K562 (cell line): ENCODE data around the gene TMEM131L. TPM values are rescaled to one million over a fixed set of nuclear protein-coding genes. Genes with fewer than 3 reads are reported as not detected.

ENCODE experiments used
- CEBPB ChIP-seq: fragments of 450-650 bp; IDR thresholded peaks from 2 replicates; pipeline ENCODE4 v1.6.1; 2016; ENCODE audit warnings: missing genetic modification characterization, missing compliant biosample characterization
- ETV1 ChIP-seq: fragments of 450-650 bp; conservative IDR thresholded peaks from 2 replicates; pipeline ENCODE4 v1.6.1; 2016; ENCODE audit warnings: missing genetic modification characterization, control low read depth, low read depth, missing compliant biosample characterization
- MECOM ChIP-seq: fragments of 250-450 bp; sonication (Bioruptor Pico); IDR thresholded peaks from 2 replicates; pipeline ENCODE4 v1.8.0; 2022; ENCODE audit warnings: inconsistent platforms
- polyA plus RNA-seq, 8 experiments: library from polyadenylated mRNA; depleted of rRNA in 4 of 8; stranded (reverse) in 5 of 8; unstranded in 3 of 8; fragments of >200 nt; fragmentation: Nextera tagmentation in 2 of 8; fragmentation: Illumina TruSeq in 1 of 8; extraction: Ambion mirVana in 2 of 8; extraction: Trizol in 1 of 8; gene quantifications; 2 replicates each; pipeline versions ENCODE4 v1.2.1 to v1.2.3, GENCODE V29; 2011 to 2014; ENCODE audit warnings: inconsistent platforms in 1 of 8, missing spikeins in 1 of 8
- total RNA-seq, 7 experiments: library from RNA; depleted of rRNA in 6 of 7; stranded (reverse); fragments of >200 nt in 6 of 7; fragmentation: Illumina TruSeq in 2 of 7; extraction: Trizol in 2 of 7; gene quantifications; 2 replicates each; pipeline versions ENCODE4 v1.2.1 to v1.2.3, GENCODE V29; 2011 to 2021; ENCODE audit warnings: low replicate concordance in 1 of 7
- TF ChIP-seq, protein P1 (sequence below): fragments of 450-650 bp; IDR thresholded peaks from 2 replicates; pipeline ENCODE4 v1.6.1; 2017; ENCODE audit warnings: antibody characterized with exemption, mild to moderate bottlenecking
- TF ChIP-seq, protein P2 (sequence below): fragments of 150-350 bp; conservative IDR thresholded peaks from 2 replicates; pipeline ENCODE4 v1.6.1; 2014; ENCODE audit warnings: low read length
- TF ChIP-seq, protein P3 (sequence below): fragments of 450-650 bp; IDR thresholded peaks from 2 replicates; pipeline ENCODE4 v1.6.1; 2016; ENCODE audit warnings: mild to moderate bottlenecking, moderate library complexity

TMEM131L gene
- total and polyA plus RNA-seq, 9 of the 15 experiments (the other 6 are each of a cell fraction or from before 2014, with no cell fraction given): 1.2 to 20.8 (median 12.9) TPM

DNA sequence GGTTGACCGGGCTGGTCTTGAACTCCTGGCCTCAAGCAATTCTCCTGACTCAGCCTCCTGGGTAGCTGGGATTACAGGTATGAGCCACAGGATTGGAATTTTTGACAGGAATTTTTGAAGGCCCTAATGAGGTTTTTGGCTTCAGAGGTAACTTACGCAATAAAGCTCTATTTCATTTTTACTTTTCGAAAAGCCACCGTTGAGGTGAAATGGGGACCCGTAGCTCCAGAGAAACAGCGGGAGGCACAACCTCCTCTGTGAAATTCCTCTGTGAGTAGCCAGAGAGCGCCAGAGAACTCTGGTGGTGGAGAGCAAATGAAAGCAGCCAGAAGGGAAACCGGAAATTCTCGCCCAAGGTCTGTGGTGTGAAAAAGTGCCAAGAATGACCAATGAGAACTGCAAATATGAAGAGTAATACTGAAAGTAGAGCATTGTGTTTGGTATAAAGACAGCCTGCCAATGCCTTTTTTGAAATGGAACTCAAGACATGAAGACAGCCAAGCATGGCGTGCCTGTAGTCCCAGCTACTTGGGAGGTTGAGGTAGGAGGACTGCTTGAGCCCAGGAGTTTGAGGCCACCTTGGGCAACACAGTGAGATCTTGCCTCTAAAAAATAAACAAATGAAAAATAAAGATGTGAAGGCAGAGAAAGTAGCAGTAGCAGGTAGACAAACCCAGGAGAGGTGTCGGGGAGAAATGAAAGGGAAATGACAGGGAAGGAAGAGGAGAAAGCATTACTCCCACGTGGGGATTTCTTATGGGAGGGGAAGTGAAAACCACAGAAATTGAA, 33.0 kb upstream of the TMEM131L start (continued):
- TF ChIP-seq, protein P1, sequence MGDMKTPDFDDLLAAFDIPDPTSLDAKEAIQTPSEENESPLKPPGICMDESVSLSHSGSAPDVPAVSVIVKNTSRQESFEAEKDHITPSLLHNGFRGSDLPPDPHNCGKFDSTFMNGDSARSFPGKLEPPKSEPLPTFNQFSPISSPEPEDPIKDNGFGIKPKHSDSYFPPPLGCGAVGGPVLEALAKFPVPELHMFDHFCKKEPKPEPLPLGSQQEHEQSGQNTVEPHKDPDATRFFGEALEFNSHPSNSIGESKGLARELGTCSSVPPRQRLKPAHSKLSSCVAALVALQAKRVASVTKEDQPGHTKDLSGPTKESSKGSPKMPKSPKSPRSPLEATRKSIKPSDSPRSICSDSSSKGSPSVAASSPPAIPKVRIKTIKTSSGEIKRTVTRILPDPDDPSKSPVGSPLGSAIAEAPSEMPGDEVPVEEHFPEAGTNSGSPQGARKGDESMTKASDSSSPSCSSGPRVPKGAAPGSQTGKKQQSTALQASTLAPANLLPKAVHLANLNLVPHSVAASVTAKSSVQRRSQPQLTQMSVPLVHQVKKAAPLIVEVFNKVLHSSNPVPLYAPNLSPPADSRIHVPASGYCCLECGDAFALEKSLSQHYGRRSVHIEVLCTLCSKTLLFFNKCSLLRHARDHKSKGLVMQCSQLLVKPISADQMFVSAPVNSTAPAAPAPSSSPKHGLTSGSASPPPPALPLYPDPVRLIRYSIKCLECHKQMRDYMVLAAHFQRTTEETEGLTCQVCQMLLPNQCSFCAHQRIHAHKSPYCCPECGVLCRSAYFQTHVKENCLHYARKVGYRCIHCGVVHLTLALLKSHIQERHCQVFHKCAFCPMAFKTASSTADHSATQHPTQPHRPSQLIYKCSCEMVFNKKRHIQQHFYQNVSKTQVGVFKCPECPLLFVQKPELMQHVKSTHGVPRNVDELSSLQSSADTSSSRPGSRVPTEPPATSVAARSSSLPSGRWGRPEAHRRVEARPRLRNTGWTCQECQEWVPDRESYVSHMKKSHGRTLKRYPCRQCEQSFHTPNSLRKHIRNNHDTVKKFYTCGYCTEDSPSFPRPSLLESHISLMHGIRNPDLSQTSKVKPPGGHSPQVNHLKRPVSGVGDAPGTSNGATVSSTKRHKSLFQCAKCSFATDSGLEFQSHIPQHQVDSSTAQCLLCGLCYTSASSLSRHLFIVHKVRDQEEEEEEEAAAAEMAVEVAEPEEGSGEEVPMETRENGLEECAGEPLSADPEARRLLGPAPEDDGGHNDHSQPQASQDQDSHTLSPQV: peak; percentile 94
- TF ChIP-seq CEBPB (tag) (peak; percentile 94), MECOM (CRISPR knock-in tag) (no peak), ETV1 (tag) (peak; percentile 93)
- TF ChIP-seq, protein P2, sequence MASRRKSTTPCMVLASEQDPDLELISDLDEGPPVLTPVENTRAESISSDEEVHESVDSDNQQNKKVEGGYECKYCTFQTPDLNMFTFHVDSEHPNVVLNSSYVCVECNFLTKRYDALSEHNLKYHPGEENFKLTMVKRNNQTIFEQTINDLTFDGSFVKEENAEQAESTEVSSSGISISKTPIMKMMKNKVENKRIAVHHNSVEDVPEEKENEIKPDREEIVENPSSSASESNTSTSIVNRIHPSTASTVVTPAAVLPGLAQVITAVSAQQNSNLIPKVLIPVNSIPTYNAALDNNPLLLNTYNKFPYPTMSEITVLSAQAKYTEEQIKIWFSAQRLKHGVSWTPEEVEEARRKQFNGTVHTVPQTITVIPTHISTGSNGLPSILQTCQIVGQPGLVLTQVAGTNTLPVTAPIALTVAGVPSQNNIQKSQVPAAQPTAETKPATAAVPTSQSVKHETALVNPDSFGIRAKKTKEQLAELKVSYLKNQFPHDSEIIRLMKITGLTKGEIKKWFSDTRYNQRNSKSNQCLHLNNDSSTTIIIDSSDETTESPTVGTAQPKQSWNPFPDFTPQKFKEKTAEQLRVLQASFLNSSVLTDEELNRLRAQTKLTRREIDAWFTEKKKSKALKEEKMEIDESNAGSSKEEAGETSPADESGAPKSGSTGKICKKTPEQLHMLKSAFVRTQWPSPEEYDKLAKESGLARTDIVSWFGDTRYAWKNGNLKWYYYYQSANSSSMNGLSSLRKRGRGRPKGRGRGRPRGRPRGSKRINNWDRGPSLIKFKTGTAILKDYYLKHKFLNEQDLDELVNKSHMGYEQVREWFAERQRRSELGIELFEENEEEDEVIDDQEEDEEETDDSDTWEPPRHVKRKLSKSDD: no peak
- TF ChIP-seq, protein P3, sequence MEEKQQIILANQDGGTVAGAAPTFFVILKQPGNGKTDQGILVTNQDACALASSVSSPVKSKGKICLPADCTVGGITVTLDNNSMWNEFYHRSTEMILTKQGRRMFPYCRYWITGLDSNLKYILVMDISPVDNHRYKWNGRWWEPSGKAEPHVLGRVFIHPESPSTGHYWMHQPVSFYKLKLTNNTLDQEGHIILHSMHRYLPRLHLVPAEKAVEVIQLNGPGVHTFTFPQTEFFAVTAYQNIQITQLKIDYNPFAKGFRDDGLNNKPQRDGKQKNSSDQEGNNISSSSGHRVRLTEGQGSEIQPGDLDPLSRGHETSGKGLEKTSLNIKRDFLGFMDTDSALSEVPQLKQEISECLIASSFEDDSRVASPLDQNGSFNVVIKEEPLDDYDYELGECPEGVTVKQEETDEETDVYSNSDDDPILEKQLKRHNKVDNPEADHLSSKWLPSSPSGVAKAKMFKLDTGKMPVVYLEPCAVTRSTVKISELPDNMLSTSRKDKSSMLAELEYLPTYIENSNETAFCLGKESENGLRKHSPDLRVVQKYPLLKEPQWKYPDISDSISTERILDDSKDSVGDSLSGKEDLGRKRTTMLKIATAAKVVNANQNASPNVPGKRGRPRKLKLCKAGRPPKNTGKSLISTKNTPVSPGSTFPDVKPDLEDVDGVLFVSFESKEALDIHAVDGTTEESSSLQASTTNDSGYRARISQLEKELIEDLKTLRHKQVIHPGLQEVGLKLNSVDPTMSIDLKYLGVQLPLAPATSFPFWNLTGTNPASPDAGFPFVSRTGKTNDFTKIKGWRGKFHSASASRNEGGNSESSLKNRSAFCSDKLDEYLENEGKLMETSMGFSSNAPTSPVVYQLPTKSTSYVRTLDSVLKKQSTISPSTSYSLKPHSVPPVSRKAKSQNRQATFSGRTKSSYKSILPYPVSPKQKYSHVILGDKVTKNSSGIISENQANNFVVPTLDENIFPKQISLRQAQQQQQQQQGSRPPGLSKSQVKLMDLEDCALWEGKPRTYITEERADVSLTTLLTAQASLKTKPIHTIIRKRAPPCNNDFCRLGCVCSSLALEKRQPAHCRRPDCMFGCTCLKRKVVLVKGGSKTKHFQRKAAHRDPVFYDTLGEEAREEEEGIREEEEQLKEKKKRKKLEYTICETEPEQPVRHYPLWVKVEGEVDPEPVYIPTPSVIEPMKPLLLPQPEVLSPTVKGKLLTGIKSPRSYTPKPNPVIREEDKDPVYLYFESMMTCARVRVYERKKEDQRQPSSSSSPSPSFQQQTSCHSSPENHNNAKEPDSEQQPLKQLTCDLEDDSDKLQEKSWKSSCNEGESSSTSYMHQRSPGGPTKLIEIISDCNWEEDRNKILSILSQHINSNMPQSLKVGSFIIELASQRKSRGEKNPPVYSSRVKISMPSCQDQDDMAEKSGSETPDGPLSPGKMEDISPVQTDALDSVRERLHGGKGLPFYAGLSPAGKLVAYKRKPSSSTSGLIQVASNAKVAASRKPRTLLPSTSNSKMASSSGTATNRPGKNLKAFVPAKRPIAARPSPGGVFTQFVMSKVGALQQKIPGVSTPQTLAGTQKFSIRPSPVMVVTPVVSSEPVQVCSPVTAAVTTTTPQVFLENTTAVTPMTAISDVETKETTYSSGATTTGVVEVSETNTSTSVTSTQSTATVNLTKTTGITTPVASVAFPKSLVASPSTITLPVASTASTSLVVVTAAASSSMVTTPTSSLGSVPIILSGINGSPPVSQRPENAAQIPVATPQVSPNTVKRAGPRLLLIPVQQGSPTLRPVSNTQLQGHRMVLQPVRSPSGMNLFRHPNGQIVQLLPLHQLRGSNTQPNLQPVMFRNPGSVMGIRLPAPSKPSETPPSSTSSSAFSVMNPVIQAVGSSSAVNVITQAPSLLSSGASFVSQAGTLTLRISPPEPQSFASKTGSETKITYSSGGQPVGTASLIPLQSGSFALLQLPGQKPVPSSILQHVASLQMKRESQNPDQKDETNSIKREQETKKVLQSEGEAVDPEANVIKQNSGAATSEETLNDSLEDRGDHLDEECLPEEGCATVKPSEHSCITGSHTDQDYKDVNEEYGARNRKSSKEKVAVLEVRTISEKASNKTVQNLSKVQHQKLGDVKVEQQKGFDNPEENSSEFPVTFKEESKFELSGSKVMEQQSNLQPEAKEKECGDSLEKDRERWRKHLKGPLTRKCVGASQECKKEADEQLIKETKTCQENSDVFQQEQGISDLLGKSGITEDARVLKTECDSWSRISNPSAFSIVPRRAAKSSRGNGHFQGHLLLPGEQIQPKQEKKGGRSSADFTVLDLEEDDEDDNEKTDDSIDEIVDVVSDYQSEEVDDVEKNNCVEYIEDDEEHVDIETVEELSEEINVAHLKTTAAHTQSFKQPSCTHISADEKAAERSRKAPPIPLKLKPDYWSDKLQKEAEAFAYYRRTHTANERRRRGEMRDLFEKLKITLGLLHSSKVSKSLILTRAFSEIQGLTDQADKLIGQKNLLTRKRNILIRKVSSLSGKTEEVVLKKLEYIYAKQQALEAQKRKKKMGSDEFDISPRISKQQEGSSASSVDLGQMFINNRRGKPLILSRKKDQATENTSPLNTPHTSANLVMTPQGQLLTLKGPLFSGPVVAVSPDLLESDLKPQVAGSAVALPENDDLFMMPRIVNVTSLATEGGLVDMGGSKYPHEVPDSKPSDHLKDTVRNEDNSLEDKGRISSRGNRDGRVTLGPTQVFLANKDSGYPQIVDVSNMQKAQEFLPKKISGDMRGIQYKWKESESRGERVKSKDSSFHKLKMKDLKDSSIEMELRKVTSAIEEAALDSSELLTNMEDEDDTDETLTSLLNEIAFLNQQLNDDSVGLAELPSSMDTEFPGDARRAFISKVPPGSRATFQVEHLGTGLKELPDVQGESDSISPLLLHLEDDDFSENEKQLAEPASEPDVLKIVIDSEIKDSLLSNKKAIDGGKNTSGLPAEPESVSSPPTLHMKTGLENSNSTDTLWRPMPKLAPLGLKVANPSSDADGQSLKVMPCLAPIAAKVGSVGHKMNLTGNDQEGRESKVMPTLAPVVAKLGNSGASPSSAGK: peak; percentile 80
